ENCODE data around the gene PLXNA1. TPM values are rescaled to one million over a fixed set of nuclear protein-coding genes. Genes with fewer than 3 reads are reported as not detected.

The PLXNA1 gene
- total RNA-seq, 1 experiment from 2014 or later = 32.1 TPM

- DNase-seq (ENCODE audit: low spot score) = no peak
- in situ Hi-C loops (cut with HindIII; ENCODE audit: low sequenced_read_pairs) = no loop called here
These were observed 29.2 kb downstream of the PLXNA1 start for GRCh38 chr3:127012091-127012490.

GRCh38 chr3:127013181-127013580, 30.3 kb downstream of the PLXNA1 start:
- DNase-seq (ENCODE audit: low spot score) = no peak
- in situ Hi-C loops (cut with HindIII; ENCODE audit: low sequenced_read_pairs) = no loop called here

GRCh38 chr3:127013758-127014535, 31.0 kb downstream of the PLXNA1 start:
- no peak for DNase-seq (ENCODE audit: low spot score)
- in situ Hi-C loops (cut with HindIII; ENCODE audit: low sequenced_read_pairs) = no loop called here

- DNase-seq (ENCODE audit: low spot score) = no peak
- in situ Hi-C loops (cut with HindIII; ENCODE audit: low sequenced_read_pairs) = no loop called here
These were observed 31.8 kb downstream of the PLXNA1 start for GRCh38 chr3:127014536-127015281.

GRCh38 chr3:127015282-127016042, 32.5 kb downstream of the PLXNA1 start:
- no peak for DNase-seq (ENCODE audit: low spot score)
- in situ Hi-C loops (cut with HindIII; ENCODE audit: low sequenced_read_pairs) = no loop called here

GRCh38 chr3:127016043-127016343, 33.1 kb downstream of the PLXNA1 start:
- in situ Hi-C loops (cut with HindIII; ENCODE audit: low sequenced_read_pairs) = no loop called here
- DNase-seq (ENCODE audit: low spot score) = no peak

DNA sequence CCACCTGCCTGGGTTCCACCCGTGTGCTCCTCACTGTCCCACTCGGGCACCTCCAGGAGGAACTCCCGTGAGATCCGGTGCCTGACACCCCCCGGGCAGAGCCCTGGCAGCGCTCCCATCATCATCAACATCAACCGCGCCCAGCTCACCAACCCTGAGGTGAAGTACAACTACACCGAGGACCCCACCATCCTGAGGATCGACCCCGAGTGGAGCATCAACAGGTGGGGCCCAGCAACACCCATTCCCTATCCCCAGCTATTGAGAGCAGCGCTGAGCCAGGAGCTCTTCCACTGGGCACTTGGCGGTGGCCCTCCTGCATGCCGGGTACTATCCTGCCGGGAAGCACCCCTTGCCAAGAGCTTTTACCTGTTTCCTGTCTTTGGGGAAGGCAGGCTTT, 33.5 kb downstream of the PLXNA1 start:
- DNase-seq (ENCODE audit: low spot score) = no peak
- in situ Hi-C loops (cut with HindIII; ENCODE audit: low sequenced_read_pairs) = no loop called here

DNA sequence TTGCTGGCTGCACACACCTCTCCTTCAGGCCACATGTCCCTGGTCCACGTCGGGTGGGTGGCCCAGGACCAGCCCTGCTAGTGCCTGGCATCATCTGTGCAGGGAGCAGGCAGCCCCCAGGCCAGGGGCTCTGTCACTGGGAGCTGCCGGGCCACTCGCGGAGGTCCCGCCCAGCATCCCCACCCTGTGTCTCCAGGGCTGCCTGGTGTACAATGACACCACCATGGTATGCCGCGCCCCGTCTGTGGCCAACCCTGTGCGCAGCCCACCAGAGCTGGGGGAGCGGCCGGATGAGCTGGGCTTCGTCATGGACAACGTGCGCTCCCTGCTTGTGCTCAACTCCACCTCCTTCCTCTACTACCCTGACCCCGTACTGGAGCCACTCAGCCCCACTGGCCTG, 34.3 kb downstream of the PLXNA1 start:
- in situ Hi-C loops (cut with HindIII; ENCODE audit: low sequenced_read_pairs) = no loop called here
- DNase-seq (ENCODE audit: low spot score) = no peak

GRCh38 chr3:127017781-127018180, 34.9 kb downstream of the PLXNA1 start:
- DNase-seq (ENCODE audit: low spot score) = no peak
- in situ Hi-C loops (cut with HindIII; ENCODE audit: low sequenced_read_pairs) = no loop called here

DNA sequence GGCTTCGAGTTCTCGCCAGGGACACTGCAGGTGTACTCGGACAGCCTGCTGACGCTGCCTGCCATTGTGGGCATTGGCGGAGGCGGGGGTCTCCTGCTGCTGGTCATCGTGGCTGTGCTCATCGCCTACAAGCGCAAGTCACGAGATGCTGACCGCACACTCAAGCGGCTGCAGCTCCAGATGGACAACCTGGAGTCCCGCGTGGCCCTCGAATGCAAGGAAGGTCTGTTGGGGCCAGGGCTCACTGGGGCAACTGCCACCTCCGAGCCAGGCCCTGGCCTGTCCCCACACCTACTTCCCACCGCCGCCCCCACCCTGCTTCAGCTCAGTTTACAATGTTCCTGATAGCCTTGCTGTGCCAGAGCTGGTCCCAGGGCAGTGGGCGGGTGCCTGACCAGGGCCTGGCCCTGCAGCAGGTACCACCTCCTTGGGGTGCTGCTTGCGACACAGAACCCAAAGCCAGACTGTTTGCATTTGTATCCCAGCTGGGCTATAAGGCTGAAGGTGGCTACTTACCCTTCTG, 35.5 kb downstream of the PLXNA1 start:
- in situ Hi-C loops (cut with HindIII; ENCODE audit: low sequenced_read_pairs) = no loop called here
- no peak for DNase-seq (ENCODE audit: low spot score)

DNA sequence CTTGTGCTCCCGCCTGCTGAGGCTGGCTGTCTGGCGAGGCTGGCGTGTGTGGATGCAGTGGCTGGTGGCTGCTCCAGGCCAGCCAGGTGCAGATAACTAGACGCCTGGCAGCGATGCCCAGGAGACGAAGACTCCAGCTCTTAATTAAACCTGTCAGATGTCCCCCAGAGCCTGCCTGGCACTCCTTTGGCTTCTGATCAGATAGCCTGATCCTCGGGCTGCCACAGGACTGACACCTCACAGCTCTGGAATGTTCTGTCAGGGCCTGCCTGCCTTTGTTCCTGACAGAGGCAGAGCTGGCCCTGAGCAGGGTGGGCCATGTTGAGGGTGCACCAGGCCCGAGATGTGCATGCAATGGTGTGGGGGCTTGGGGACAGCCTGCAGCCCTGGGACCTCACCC, 36.5 kb downstream of the PLXNA1 start:
- no peak for DNase-seq (ENCODE audit: low spot score)
- in situ Hi-C loops (cut with HindIII; ENCODE audit: low sequenced_read_pairs) = no loop called here

DNA sequence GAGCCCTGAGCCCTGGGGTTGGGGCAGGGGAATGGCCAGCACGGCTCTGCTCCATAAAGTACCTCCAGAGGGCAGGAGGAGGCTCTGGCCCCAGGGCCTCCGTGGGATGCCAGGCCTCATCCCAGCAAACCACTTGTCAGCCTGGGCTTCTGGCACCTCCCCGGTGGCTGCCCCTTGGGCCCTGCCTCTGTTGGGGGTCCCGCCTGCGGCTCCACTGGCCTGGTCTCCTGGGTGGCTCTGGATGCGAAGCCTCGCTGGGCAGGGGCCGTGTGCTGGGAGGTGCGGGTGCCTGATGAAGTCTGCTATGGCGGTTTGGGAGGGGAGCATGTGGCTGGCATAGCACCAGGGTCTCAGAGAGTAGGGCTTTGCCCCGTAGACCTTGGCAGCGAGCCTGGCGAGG, 37.6 kb downstream of the PLXNA1 start:
- no peak for DNase-seq (ENCODE audit: low spot score)
- in situ Hi-C loops (cut with HindIII; ENCODE audit: low sequenced_read_pairs) = no loop called here

DNA sequence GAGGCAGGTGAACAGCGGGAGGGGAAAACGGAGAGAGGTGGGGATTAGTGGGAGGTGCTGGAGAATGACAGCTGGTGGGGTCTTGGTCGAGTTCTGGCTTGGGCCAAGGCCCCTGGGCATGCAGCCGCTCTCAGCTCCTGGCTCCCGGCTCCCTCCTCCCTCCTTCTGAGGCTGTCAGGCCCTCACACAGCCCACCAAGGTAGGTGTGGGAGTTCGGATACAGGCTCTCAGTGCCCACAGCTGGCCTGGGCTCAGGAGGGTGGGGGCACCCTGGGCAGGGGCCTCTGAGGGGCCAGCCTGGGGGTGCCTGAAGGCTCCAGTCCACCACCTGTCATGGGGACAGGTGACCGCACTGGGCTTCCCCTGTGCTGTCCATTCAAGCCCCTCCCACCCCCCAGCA, 39.9 kb downstream of the PLXNA1 start:
- in situ Hi-C loops (cut with HindIII; ENCODE audit: low sequenced_read_pairs) = no loop called here
- DNase-seq (ENCODE audit: low spot score) = no peak

GRCh38 chr3:127025456-127025855, 42.5 kb downstream of the PLXNA1 start:
- in situ Hi-C loops (cut with HindIII; ENCODE audit: low sequenced_read_pairs) = no loop called here
- DNase-seq (ENCODE audit: low spot score) = no peak

DNA sequence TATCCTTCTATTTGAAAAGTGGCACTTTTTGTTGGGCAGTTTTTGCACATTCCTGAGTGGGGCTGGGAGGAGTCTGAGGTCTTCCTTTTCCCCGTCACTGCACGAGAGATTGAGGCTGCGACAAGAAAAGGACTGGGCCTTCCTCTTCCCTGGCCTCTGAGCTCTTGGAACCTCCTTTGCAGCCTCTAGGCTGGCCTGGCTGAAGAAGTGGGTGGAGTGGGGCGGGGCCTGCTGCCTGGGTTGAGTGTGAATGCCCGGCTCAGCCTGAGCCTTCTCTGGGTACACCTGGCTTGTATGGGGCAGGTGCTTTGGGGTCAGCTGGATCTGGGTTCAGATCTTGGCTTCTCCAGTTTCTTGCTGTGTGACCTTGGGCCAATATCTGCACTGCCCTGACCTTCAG, 43.1 kb downstream of the PLXNA1 start:
- DNase-seq (ENCODE audit: low spot score) = no peak
- in situ Hi-C loops (cut with HindIII; ENCODE audit: low sequenced_read_pairs) = no loop called here

- no peak for DNase-seq (ENCODE audit: low spot score)
- in situ Hi-C loops (cut with HindIII; ENCODE audit: low sequenced_read_pairs) = no loop called here
These were observed 43.7 kb downstream of the PLXNA1 start for GRCh38 chr3:127026661-127027060.

- DNase-seq (ENCODE audit: low spot score) = no peak
- in situ Hi-C loops (cut with HindIII; ENCODE audit: low sequenced_read_pairs) = no loop called here
These were observed 44.3 kb downstream of the PLXNA1 start for GRCh38 chr3:127027061-127027735.

DNA sequence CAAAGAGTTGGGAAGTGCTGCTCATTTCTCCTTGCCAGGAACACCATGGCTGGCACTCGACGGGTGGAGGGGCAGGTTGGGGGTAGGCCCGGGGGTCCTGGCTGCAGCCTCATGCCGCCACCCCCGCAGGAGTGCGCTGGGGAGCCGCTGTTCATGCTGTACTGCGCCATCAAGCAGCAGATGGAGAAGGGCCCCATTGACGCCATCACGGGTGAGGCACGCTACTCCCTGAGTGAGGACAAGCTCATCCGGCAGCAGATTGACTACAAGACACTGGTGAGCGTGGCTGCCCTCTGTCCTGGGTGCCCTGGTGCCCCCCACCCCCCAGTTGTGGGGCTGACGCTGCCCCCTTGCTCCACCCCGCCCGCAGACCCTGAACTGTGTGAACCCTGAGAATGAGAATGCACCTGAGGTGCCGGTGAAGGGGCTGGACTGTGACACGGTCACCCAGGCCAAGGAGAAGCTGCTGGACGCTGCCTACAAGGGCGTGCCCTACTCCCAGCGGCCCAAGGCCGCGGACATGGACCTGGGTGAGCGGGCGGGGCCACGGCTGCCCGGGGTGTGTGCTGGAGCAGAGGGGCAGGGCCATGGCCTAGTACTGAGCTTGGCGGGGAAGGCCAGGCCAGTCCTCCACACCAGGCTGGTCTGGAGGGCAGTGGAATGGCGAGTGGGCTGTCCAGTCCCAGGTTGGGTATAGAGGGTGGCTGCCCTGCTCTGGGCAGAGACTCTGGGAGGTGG, 45.1 kb downstream of the PLXNA1 start:
- DNase-seq (ENCODE audit: low spot score) = no peak
- in situ Hi-C loops (cut with HindIII; ENCODE audit: low sequenced_read_pairs) = no loop called here
